Sigmoid colon (tissue), 4 donors: ENCODE results near the gene IGFL4.

Experiments
- EP300 ChIP-seq, 4 donors: sonication (generic); formaldehyde crosslinking; IDR thresholded peaks; one replicate each; pipeline ENCODE4 v1.6.1; 2017; ENCODE audit warnings: antibody characterized with exemption in 4 of 4
- POLR2A ChIP-seq, 2 donors: fragments of 450-650 bp; IDR thresholded peaks; one replicate each; pipeline ENCODE4 v1.6.1; 2016; ENCODE audit warnings: antibody characterized with exemption in 2 of 2, mild to moderate bottlenecking in 2 of 2, moderate library complexity in 2 of 2
- POLR2AphosphoS5 ChIP-seq, 4 donors: sonication (generic); formaldehyde crosslinking; IDR thresholded peaks; one replicate each; pipeline ENCODE4 v1.6.1; 2017; ENCODE audit warnings: antibody characterized with exemption in 4 of 4
- TF ChIP-seq, protein P1 (sequence below), 4 experiments: fragments of 450-650 bp in 3 of 4; fragments of 200-600 bp in 1 of 4; IDR thresholded peaks; one replicate each; pipeline ENCODE4 v1.5.1; 2016 to 2019; ENCODE audit warnings: antibody characterized with exemption in 4 of 4, mild to moderate bottlenecking in 3 of 4, moderate library complexity in 2 of 4

DNA sequence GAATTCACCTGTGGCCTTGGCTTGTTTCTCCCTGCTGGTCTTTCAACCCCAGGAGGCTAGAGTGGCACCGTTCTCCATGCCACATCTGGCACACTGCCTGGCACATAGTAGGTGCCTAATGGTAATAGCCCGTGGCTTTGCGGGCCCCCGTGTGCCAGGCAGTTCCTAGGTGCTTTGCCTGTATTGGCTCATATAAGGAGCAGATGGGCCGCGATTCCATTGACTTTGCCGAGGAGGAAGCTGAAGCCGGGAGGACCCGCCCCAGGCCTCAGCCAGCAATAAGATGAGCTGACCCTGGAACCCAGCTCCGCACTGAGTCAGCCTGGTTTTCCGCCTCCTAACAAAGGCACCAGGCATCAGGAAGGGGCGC, 18.8 kb downstream of the IGFL4 start:
- TF ChIP-seq, protein P1, sequence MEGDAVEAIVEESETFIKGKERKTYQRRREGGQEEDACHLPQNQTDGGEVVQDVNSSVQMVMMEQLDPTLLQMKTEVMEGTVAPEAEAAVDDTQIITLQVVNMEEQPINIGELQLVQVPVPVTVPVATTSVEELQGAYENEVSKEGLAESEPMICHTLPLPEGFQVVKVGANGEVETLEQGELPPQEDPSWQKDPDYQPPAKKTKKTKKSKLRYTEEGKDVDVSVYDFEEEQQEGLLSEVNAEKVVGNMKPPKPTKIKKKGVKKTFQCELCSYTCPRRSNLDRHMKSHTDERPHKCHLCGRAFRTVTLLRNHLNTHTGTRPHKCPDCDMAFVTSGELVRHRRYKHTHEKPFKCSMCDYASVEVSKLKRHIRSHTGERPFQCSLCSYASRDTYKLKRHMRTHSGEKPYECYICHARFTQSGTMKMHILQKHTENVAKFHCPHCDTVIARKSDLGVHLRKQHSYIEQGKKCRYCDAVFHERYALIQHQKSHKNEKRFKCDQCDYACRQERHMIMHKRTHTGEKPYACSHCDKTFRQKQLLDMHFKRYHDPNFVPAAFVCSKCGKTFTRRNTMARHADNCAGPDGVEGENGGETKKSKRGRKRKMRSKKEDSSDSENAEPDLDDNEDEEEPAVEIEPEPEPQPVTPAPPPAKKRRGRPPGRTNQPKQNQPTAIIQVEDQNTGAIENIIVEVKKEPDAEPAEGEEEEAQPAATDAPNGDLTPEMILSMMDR (IDR thresholded peaks at IDR 0.05) = no peak
- TF ChIP-seq POLR2AphosphoS5 (IDR thresholded peaks at IDR 0.05) (no peak), POLR2A (IDR thresholded peaks at IDR 0.05) (no peak), EP300 (IDR thresholded peaks at IDR 0.05) (no peak)
